ENCODE results near the gene DISC1.
A peak's percentile ranks its signal among the peaks of the same experiment; 100 is the strongest.
"Not testable (repeated sequence)": the region's sequence is repeated elsewhere in the genome, so short reads cannot be mapped to it uniquely, and the experiment has no call there.

Gene DISC1

DNA sequence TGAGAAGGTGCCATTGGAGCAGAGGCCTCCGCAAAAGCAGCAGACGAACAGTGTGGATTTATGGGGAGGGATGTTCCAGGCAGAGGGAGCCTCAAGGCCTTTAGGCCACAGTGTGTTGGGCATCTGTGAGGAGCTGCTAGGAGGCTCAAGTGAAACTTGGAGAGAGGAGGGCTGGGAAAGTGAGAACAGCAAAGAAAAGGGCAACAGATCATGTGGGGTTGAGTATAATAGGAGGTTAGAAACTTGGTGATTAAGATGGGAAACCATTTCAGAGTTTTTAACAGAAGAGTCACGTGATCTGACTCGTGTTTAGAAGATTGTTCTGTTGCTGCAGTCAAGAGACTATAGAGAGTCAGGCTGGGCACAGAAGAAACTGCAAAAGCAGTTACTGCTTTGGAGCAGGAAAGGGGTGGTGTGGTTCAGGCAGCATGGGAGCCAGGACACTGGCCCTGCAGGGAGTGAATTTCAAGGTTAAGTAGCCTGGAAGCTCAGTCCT lies 277.0 kb downstream of the DISC1 start:
- DNase-seq = peak; percentile 16

DNA sequence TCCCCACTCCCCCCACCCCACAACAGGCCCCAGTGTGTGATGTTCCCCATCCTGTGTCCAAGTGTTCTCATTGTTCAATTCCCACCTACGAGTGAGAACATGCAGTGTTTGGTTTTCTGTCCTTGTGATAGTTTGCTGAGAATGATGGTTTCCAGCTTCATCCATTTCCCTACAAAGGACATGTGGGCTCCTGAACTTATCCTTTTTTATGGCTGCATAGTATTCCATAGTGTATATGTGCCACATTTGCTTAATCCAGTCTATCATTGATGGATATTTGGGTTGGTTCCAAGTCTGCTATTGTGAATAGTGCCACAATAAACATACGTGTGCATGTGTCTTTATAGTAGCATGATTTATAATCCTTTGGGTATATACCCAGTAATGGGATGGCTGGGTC lies 280.7 kb downstream of the DISC1 start:
- not testable (repeated sequence) for DNase-seq

GRCh38 chr1:231913493-231913892 lies 286.9 kb downstream of the DISC1 start:
- no peak for DNase-seq

- DNase-seq = no peak
These were observed 291.8 kb downstream of the DISC1 start for GRCh38 chr1:231918239-231919015.

DNA sequence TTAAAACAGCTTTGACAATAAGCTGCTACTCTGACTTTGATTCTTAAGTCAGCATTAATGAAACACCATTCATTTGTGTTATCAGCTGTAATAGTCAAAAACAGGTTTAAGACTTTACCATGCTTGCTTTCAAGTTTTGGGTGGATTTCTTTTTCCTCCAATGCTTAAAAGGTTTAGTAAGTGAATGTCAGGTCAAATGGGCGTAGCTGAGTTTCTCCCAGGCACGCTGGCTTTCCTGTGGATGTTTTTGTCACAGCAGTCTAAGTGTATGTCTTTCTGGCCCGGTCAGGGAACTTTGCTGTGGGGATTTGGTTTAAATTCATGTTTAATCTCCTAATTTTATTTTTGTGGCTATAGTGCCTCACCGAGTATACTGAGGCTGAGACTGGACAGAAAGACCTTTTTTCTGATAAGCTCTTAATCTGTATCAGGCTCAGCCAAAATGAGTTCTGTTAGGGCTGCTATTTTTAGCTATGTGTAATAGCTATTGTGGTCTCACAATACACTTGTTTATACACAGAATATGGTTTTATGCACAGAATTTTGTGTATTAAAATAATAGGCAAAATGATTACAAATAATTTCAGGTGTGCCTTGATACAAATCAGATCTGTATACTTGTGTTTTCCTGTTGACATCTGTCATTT lies 292.8 kb downstream of the DISC1 start:
- no peak for DNase-seq

DNA sequence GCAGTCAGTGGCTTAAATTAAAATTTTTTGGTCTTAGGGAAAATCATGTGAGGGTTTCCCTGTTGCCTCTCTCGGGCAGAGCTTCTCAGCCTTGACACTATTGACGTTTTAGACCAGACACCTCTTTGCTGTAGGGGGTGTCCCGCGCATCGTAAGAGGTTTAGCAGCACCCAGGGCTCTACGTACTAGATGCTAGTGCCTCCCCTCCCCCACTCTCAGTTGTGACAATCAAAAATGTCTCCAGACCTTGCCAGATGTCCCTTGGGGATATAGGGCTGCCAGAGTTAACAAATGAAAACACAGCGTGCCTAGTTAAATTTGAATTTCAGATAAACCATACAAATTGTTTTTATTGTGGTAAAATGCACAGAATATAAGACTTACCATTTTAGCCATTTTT lies 293.3 kb downstream of the DISC1 start:
- no peak for DNase-seq

GRCh38 chr1:231921646-231922345 lies 295.2 kb downstream of the DISC1 start:
- DNase-seq = no peak

GRCh38 chr1:231923491-231924041 lies 297.0 kb downstream of the DISC1 start:
- peak; percentile 23 for DNase-seq

- no peak for DNase-seq
These were observed 297.6 kb downstream of the DISC1 start for GRCh38 chr1:231924180-231924579.

GRCh38 chr1:231925864-231926263 lies 299.3 kb downstream of the DISC1 start:
- no peak for DNase-seq

DNA sequence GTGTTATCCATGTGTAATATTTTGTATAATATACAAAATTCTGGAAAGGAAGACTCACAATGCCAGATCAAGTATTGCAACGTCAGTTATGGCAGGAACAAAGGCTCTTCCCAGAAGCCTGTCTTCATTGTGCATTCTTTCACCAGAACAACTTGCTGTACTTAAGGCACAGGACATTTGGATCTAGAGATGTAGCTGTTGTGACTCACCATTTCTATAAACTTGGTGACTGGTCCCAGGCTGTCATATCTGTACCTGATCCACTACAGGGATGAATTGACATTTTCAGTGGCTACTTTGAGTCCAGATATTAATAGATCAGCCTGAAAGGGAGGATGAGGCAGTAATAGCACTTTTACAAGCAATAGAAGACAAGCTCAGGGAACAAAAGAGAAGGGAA lies 299.8 kb downstream of the DISC1 start:
- DNase-seq = no peak

- no peak for DNase-seq
These were observed 300.3 kb downstream of the DISC1 start for GRCh38 chr1:231926933-231927332.

DNA sequence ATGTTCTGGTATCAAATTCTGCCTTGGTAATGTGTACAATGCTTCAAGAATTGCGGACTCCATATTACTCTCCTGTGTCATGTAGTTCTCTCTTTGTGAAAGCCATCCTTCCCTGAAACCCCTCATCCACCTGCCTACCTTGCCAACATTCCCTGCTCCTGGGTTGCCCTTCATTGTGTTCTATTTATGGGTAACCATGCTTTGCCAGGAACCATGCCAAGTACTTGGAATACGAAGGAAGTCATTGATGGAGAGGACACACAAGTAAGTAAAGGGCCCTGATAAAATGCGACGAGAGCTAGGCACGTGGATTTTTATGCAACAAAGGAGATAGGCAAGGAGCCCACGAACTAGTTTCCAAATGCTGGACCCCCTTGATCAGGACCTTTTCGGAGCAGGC lies 300.8 kb downstream of the DISC1 start:
- DNase-seq = no peak

DNA sequence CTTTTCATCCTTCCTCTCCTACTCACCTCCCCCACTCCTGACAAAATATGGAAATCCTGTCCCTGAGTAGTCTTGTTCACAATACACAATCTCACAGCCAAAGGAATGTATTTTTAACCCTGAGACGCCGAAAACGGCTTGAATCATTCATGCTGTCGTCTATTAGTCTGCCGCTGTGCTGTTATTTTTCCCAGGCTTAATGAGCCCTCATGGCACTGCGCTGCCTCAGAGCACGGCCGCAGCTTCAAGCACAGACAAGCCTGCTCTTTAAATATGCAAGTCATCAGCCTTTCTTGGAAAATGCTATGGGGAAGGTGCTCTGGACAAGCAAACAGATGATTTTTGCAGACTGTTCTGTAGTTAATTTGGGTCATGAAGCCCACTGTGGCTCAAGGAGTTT lies 302.7 kb downstream of the DISC1 start:
- DNase-seq = no peak

DNA sequence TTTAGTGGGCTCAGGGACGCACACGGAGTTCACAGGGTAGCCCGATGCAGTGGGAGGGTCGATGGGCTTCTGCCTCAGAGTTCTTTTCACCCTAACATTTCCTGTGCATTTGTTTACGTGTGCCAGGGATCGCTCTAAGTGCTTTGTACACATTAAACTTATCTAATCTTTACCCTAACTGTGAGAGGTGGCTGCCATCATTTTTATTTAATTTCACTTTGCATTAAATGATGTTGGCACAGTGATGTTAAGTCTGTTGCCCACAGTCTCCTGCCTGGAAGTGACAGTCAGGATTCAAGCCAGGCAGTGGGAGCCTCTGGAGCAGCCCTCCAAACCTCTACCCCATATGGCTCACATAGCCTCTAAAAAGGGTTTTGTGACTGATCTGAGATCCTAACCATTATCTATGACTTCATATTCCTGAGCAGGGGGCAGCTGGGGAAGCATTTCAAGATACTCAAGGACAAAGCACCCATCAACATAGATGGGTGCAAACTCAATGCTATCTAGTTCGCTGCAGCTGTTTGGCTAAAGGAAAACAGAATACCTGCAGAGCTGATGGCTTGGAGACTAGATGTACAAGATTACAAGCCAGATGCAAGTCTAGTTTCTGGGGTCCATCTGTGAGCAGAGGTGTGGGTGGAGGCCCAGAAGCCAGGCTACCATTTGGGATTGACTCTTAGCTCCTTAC lies 303.8 kb downstream of the DISC1 start:
- no peak for DNase-seq

DNA sequence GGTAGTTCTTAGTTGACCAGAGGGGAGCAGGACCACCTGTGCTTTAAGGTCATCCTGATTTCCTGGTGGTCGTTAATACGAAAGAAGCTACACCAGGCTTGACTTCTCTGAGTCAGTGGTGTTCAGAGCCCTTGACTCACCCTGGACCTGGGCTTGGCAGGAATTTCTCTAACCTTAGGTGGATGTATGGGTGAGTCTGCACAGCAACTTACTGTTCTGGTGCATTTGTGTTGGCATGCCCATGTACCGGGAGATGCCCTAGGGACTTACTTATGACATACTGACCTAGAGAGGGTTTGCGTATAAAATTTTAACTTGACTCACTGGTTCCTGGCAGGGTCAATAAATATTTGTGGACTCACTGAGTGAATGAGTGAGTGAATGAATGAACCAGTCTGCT lies 304.6 kb downstream of the DISC1 start:
- DNase-seq = no peak

DNA sequence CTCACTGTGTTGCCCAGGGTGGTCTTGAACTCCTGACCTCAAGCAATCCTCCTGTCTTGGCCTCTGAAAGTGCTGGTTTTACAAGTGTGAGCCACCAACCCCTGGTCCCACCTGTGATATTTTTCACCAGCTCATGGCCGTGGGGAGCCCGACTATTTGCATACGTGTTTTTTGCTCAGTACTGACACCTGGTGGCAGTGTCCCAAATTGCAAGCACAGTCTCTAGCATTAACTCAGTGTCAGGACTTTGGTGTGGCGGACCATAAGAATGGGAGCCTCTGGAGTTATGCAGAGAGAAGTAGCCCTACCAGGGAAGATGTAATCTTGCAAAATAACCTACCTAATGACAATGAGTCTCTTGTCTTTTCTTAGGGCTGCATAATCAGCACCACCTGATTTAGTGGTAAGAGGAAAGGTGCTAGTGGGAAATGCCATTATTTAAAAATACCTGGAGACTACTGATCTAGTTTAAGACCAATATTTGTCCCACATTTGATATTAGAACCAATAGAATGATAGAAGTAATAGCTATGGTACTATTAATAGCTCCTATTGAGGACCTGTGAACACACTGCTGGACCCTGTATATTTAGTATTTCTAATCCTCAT lies 305.4 kb downstream of the DISC1 start:
- DNase-seq = peak; percentile 38

DNA sequence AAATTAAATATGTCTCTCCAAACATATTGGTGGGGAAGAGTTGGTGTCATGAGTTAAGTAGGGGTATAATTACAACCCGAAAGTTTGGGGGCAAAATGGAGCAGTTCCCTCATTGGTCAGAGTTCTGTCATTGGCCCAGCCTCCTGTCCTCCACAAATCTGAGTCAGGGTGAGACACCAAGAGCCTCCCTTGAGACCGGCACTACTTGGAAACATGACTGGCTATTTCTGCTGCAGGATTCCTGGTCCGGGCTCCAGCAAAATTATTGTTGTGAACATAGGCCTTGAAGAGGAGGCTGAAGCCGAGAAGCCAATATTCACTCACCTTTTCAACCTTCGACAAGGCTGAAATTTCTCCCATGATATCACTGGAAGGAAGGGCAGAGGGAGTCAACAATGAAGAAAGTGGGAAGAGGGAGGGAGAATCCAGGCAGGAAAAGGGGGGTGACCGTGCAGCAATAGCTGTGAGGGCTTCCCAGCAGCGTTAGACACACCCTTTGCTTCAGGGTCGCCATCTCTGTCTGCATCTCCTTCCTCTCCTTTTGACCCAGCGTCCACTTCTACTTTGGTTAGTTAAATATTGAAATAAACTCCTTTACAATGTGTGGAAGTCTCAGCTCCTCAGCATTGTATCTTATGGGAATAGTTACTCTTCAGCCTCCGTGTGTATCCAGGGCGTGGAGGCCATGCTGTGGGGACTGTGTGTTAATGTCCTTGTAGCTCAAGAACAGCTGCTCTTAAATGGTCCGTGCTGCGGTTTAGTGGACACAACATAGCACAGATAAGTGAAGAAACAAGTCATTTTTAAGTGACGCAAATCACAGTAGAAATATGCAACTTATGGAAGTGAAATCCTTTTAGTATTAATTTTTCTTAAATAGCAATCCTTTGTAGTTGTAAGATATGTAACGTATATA lies 307.4 kb downstream of the DISC1 start:
- DNase-seq = no peak

- DNase-seq = no peak
These were observed 308.2 kb downstream of the DISC1 start for GRCh38 chr1:231934797-231935196.

- no peak for DNase-seq
These were observed 309.3 kb downstream of the DISC1 start for GRCh38 chr1:231935856-231936255.

Measured in suppressor macrophage treated with lipopolysaccharide for 4 hours (primary cell).